Measurements from ENCODE around the gene PPP1R9A. TPM values are rescaled to one million over a fixed set of nuclear protein-coding genes. Genes with fewer than 3 reads are reported as not detected.

Gene PPP1R9A
- total RNA-seq, 1 experiment from 2014 or later = 6.3 TPM

DNA sequence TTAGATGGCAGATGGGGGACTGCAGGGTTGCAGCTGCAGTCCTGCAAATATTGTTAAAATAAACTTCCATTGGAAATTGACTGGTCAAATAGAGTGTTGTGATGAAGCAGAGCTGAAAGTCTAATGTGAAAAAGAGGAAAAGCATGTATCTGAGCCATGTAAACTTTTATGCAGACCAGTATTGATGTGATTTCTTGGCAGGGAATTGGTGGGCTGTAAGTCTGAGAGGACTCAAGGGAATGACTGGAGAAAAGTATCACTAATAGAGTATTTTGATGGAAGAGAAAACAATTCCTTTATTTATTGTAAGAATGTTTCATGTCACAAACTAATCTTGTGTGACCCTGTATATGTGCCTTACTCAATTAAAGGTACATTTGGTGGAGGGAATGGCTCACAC is 155.5 kb downstream of the PPP1R9A start:
- no peak for TF ChIP-seq CTCF (IDR thresholded peaks at IDR 0.05; ENCODE audit: unreplicated experiment)
- peaks cover 10% of the 10 kb centered on the region for H3K27me3 Mint-ChIP-seq (ENCODE audit: insufficient read depth, unreplicated experiment)
- DNase-seq (ENCODE audit: unreplicated experiment) = no peak
- H3K36me3 Mint-ChIP-seq (ENCODE audit: insufficient read depth, unreplicated experiment) = no peaks in the 10 kb centered on the region
- H3K9me3 Mint-ChIP-seq (ENCODE audit: unreplicated experiment) = peaks cover 8% of the 10 kb centered on the region
- intact Hi-C loops (cut with micrococcal nuclease) = no loop called here
- BruUV-seq (replicated peaks) = no TSS peak
- no peak overlapping the region for H3K4me3 Mint-ChIP-seq (ENCODE audit: unreplicated experiment)
- no peak overlapping the region for H3K27ac Mint-ChIP-seq (ENCODE audit: low read depth, unreplicated experiment)
- POLR2A ChIA-PET = no interaction called here
- CTCF ChIA-PET = interaction anchor here (0.6 to 0.8 kb wide), 2 partner anchors 8 to 1501 kb away, joined by 3 to 4 read pairs; no protein-coding TSS in a partner anchor
- peaks cover 9% of the 10 kb centered on the region for H3K4me1 Mint-ChIP-seq (ENCODE audit: insufficient read depth, unreplicated experiment)

- POLR2A ChIA-PET = no interaction called here
These were observed 159.5 kb downstream of the PPP1R9A start for GRCh38 chr7:95066737-95067530.

DNA sequence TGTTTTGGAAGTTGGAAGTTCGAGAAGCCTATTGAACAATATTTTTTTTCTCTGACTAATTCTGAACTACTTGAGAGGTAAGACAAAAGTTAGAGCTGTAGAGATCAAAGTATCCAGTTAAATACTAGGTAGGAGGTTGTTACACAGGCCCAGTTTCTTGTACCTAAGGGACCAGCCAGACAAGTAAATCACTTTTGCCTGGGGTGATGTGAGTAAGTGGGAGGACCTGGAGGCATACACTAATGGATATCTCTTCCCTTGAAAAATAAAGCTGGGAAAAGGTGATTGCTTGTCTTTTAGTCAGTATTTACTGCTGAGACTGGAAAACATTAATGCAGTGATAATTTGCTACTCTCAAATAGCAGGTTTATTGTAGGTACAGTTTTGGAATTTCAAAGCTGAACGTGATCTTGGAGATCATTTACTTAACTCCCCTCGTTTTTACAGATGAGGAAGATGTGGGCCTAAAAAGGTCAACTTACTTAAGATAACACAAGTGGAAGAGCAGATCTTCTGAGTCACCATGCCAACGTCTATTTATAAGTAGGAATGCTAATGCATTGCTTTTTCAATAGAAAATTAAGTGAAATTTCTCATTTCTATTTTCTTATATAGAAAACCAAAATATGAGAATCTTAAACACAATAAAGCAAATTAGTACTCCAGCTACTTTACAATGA is 181.3 kb downstream of the PPP1R9A start:
- BruUV-seq (replicated peaks) = no TSS peak
- Mint-ChIP-seq H3K36me3 (ENCODE audit: insufficient read depth, unreplicated experiment) (no peaks in the 10 kb centered on the region), H3K9me3 (ENCODE audit: unreplicated experiment) (no peaks in the 10 kb centered on the region), H3K27ac (ENCODE audit: low read depth, unreplicated experiment) (no peak overlapping the region), H3K4me3 (ENCODE audit: unreplicated experiment) (no peak overlapping the region), H3K27me3 (ENCODE audit: insufficient read depth, unreplicated experiment) (no peaks in the 10 kb centered on the region), H3K4me1 (ENCODE audit: insufficient read depth, unreplicated experiment) (no peaks in the 10 kb centered on the region)
- DNase-seq (ENCODE audit: unreplicated experiment) = no peak
- CTCF ChIA-PET = interaction anchor here (1.5 to 1.8 kb wide), 2 partner anchors 16 to 42 kb away, joined by 4 to 5 read pairs; no protein-coding TSS in a partner anchor
- POLR2A ChIA-PET = no interaction called here
- intact Hi-C loops (cut with micrococcal nuclease) = no loop called here
- TF ChIP-seq CTCF (IDR thresholded peaks at IDR 0.05; ENCODE audit: unreplicated experiment) = no peak

More at GRCh38 chr7:95066737-95067530, 159.5 kb downstream of the PPP1R9A start:
- CTCF ChIA-PET = interaction anchor here (0.5 to 1.6 kb wide), 2 partner anchors 12 to 307 kb away, joined by 3 to 4 read pairs; no protein-coding TSS in a partner anchor
- Mint-ChIP-seq H3K27ac (ENCODE audit: low read depth, unreplicated experiment) (no peak overlapping the region), H3K4me3 (ENCODE audit: unreplicated experiment) (no peak overlapping the region), H3K4me1 (ENCODE audit: insufficient read depth, unreplicated experiment) (no peaks in the 10 kb centered on the region), H3K9me3 (ENCODE audit: unreplicated experiment) (no peaks in the 10 kb centered on the region), H3K27me3 (ENCODE audit: insufficient read depth, unreplicated experiment) (no peaks in the 10 kb centered on the region), H3K36me3 (ENCODE audit: insufficient read depth, unreplicated experiment) (no peaks in the 10 kb centered on the region)
- peak; percentile 47 for DNase-seq (ENCODE audit: unreplicated experiment)
- no peak for TF ChIP-seq CTCF (IDR thresholded peaks at IDR 0.05; ENCODE audit: unreplicated experiment)
- BruUV-seq (replicated peaks) = no TSS peak
- intact Hi-C loops (cut with micrococcal nuclease) = no loop called here
